Keratinocyte (primary cell): ENCODE measurements around the gene HSPA4L.

Experiments
- EZH2 ChIP-seq: IDR thresholded peaks from one replicate; pipeline ENCODE4 v1.6.1; 2012; ENCODE audit warnings: inconsistent platforms, mild to moderate bottlenecking, low read length, moderate library complexity
- TF ChIP-seq, protein P1 (sequence below), 3 experiments: IDR thresholded peaks in 1 of 3; conservative IDR thresholded peaks in 1 of 3; optimal IDR thresholded peaks in 1 of 3; 2 replicates in 2 of 3; 3 replicates in 1 of 3; pipeline versions ENCODE3 to v1.5.1; 2011; ENCODE audit warnings: low read length in 3 of 3, mild to moderate bottlenecking in 3 of 3, moderate library complexity in 2 of 3, control low read depth in 1 of 3, inconsistent platforms in 1 of 3; ENCODE audit not compliant: insufficient read depth in 2 of 3; ENCODE audit errors: extremely low read depth in 1 of 3

GRCh38 chr4:127759228-127759820 is 22.8 kb upstream of the HSPA4L start:
- TF ChIP-seq, protein P1, sequence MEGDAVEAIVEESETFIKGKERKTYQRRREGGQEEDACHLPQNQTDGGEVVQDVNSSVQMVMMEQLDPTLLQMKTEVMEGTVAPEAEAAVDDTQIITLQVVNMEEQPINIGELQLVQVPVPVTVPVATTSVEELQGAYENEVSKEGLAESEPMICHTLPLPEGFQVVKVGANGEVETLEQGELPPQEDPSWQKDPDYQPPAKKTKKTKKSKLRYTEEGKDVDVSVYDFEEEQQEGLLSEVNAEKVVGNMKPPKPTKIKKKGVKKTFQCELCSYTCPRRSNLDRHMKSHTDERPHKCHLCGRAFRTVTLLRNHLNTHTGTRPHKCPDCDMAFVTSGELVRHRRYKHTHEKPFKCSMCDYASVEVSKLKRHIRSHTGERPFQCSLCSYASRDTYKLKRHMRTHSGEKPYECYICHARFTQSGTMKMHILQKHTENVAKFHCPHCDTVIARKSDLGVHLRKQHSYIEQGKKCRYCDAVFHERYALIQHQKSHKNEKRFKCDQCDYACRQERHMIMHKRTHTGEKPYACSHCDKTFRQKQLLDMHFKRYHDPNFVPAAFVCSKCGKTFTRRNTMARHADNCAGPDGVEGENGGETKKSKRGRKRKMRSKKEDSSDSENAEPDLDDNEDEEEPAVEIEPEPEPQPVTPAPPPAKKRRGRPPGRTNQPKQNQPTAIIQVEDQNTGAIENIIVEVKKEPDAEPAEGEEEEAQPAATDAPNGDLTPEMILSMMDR (optimal IDR thresholded peaks at IDR 0.05 in 1 of 3, IDR thresholded peaks at IDR 0.05 in 1 of 3, conservative IDR thresholded peaks at IDR 0.05 in 1 of 3; ENCODE audit: extremely low read depth in 1 of 3, insufficient read depth in 2 of 3, low read length in 3 of 3): no peak
- TF ChIP-seq EZH2: no peak
